K562 (cell line): ENCODE data around the gene SLC7A4. TPM values are rescaled to one million over a fixed set of nuclear protein-coding genes. Genes with fewer than 3 reads are reported as not detected.
A peak's percentile ranks its signal among the peaks of the same experiment; 100 is the strongest.

ENCODE experiments used
- BRCA1 ChIP-seq, 2 experiments: fragments of 450-650 bp in 1 of 2; sonication (generic) in 1 of 2; formaldehyde crosslinking in 1 of 2; IDR thresholded peaks; 2 replicates each; pipeline versions ENCODE4 v1.5.0 to v1.6.1; 2017 to 2020; ENCODE audit warnings: mild to moderate bottlenecking in 1 of 2, missing genetic modification reagents in 1 of 2
- CBX8 ChIP-seq: fragments of 200-600 bp; sonication (generic); IDR thresholded peaks from 2 replicates; pipeline ENCODE4 v1.6.1; 2012; ENCODE audit warnings: borderline replicate concordance, mixed run types, low read depth, mild to moderate bottlenecking, moderate library complexity, mixed read lengths, low read length, control low read depth, inconsistent platforms; ENCODE audit not compliant: poor library complexity, severe bottlenecking; ENCODE audit errors: extremely low read depth
- DMBX1 ChIP-seq: fragments of 250-450 bp; sonication (Bioruptor Pico); IDR thresholded peaks from 2 replicates; pipeline ENCODE4 v1.8.0; 2022; ENCODE audit warnings: inconsistent platforms, mild to moderate bottlenecking, moderate library complexity, borderline replicate concordance
- HNRNPH1 ChIP-seq: fragments of 200-400 bp; formaldehyde crosslinking; optimal IDR thresholded peaks from 2 replicates; pipeline ENCODE3; 2017; ENCODE audit warnings: low read depth, mild to moderate bottlenecking, low read length, moderate library complexity
- L3MBTL2 ChIP-seq: fragments of 450-650 bp; IDR thresholded peaks from 2 replicates; pipeline ENCODE4 v1.6.1; 2016; ENCODE audit warnings: mild to moderate bottlenecking, moderate library complexity
- LEF1 ChIP-seq: fragments of 450-650 bp; IDR thresholded peaks from 2 replicates; pipeline ENCODE4 v1.6.1; 2016; ENCODE audit warnings: mild to moderate bottlenecking
- MCM2 ChIP-seq: fragments of 450-650 bp; IDR thresholded peaks from 2 replicates; pipeline ENCODE4 v1.6.1; 2017; ENCODE audit warnings: low read depth, mild to moderate bottlenecking
- MCM3 ChIP-seq: fragments of 450-650 bp; IDR thresholded peaks from 2 replicates; pipeline ENCODE4 v1.6.1; 2016
- NR4A1 ChIP-seq, 2 experiments: fragments of 250-450 bp in 1 of 2; fragments of 450-650 bp in 1 of 2; sonication (Bioruptor Pico) in 1 of 2; IDR thresholded peaks; 2 replicates each; pipeline versions ENCODE4 v1.4.0 to v1.6.1; 2016 to 2020; ENCODE audit warnings: mild to moderate bottlenecking in 2 of 2, missing compliant biosample characterization in 1 of 2, missing genetic modification characterization in 1 of 2, moderate library complexity in 1 of 2
- RCOR1 ChIP-seq, 2 experiments: IDR thresholded peaks; 2 replicates each; pipeline ENCODE4 v1.6.1; 2012; ENCODE audit warnings: low read depth in 2 of 2, low read length in 2 of 2, borderline replicate concordance in 1 of 2, improper control_type of control experiment in 1 of 2
- SAFB ChIP-seq: fragments of 200-400 bp; formaldehyde crosslinking; IDR thresholded peaks from 2 replicates; pipeline ENCODE4 v1.6.1; 2017; ENCODE audit warnings: low read depth, low read length, borderline replicate concordance
- SIN3A ChIP-seq, 2 experiments: fragments of 150-350 bp in 1 of 2; IDR thresholded peaks; 2 replicates each; pipeline ENCODE4 v1.6.1; 2011 to 2016; ENCODE audit warnings: borderline replicate concordance in 2 of 2, low read depth in 2 of 2, low read length in 2 of 2, mild to moderate bottlenecking in 2 of 2, moderate library complexity in 2 of 2; ENCODE audit not compliant: control insufficient read depth in 1 of 2
- SMARCA4 ChIP-seq: fragments of 450-650 bp; IDR thresholded peaks from 2 replicates; pipeline ENCODE4 v1.6.1; 2016
- TAF1 ChIP-seq: IDR thresholded peaks from 2 replicates; pipeline ENCODE4 v1.6.1; 2011; ENCODE audit warnings: mild to moderate bottlenecking, low read length, moderate library complexity; ENCODE audit not compliant: insufficient read depth, control insufficient read depth, severe bottlenecking; ENCODE audit errors: extremely low read depth
- ZNF124 ChIP-seq: sonication (generic); formaldehyde crosslinking; IDR thresholded peaks from 2 replicates; pipeline ENCODE4 v1.8.1; 2022; ENCODE audit warnings: missing genetic modification reagents
- ZNF311 ChIP-seq: fragments of 250-450 bp; sonication (Bioruptor Pico); IDR thresholded peaks from 2 replicates; pipeline ENCODE4 v1.4.0; 2020; ENCODE audit warnings: mild to moderate bottlenecking, moderate library complexity
- ZNF384 ChIP-seq: IDR thresholded peaks from 2 replicates; pipeline ENCODE4 v1.6.1; 2012; ENCODE audit warnings: low read depth, low read length, improper control_type of control experiment
- ZNF561 ChIP-seq: fragments of 450-650 bp; formaldehyde crosslinking; conservative IDR thresholded peaks from 2 replicates; pipeline ENCODE4 v1.4.0; 2020; ENCODE audit warnings: mild to moderate bottlenecking, moderate library complexity
- polyA plus RNA-seq, 8 experiments: library from polyadenylated mRNA; depleted of rRNA in 4 of 8; stranded (reverse) in 5 of 8; unstranded in 3 of 8; fragments of >200 nt; fragmentation: Nextera tagmentation in 2 of 8; fragmentation: Illumina TruSeq in 1 of 8; extraction: Ambion mirVana in 2 of 8; extraction: Trizol in 1 of 8; gene quantifications; 2 replicates each; pipeline versions ENCODE4 v1.2.1 to v1.2.3, GENCODE V29; 2011 to 2014; ENCODE audit warnings: inconsistent platforms in 1 of 8, missing spikeins in 1 of 8
- total RNA-seq, 7 experiments: library from RNA; depleted of rRNA in 6 of 7; stranded (reverse); fragments of >200 nt in 6 of 7; fragmentation: Illumina TruSeq in 2 of 7; extraction: Trizol in 2 of 7; gene quantifications; 2 replicates each; pipeline versions ENCODE4 v1.2.1 to v1.2.3, GENCODE V29; 2011 to 2021; ENCODE audit warnings: low replicate concordance in 1 of 7
- TF ChIP-seq, protein P1 (sequence below): fragments of 250-450 bp; sonication (Bioruptor Pico); IDR thresholded peaks from 2 replicates; pipeline ENCODE4 v1.9.0; 2021; ENCODE audit warnings: mild to moderate bottlenecking, inconsistent platforms
- TF ChIP-seq, protein P2 (sequence below): sonication (generic); formaldehyde crosslinking; IDR thresholded peaks from 2 replicates; pipeline ENCODE4 v1.4.0; 2020; ENCODE audit warnings: mild to moderate bottlenecking, missing genetic modification reagents

Gene SLC7A4
- total and polyA plus RNA-seq, 9 of the 15 experiments (the other 6 are each of a cell fraction or from before 2014, with no cell fraction given) = not detected

DNA sequence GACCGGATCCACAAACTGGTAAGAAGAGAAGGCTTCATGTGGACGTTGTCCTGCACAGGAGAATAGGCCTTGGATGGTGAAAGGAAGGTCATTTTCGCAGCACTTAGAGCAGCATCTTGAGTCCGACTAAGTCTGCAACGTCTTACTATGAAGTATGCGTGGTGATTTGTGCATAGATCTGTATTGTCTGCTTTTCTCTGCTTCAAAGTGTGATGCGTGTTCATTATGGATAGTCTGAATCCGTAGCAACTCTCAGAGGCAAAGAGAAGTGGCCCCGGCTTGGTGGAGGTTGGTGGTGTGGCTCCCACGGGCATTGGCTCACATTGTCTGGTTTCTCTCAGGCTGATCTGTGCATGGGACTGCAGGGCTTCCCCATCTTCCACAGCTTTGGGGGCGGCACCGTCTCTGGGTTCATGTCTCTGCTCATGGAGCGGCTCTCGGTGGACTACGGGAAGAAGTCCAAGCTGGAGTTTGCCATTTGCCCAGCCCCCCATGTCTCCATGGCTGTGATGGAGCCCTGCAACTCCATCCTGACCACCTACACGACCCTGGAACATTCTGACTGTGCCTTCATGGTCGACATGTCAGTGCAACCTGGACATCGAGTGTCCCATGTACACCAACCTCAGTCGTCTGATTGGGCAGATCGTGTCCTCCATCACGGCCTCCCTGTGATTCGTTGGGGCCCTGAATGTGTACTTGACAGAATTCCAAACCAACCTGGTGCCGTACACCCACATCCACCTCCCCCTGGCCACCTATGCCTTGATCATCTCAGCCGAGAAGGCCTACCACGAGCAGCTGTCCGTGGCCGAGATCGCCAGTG, 34.9 kb upstream of the SLC7A4 start (continued):
- TF ChIP-seq MCM2 (no peak), HNRNPH1 (no peak), SIN3A (IDR thresholded peaks at IDR 0.05; ENCODE audit: borderline replicate concordance in 2 of 2, control insufficient read depth in 1 of 2, low read depth in 2 of 2, low read length in 2 of 2) (no peak), RCOR1 (IDR thresholded peaks at IDR 0.05; ENCODE audit: borderline replicate concordance in 1 of 2, low read depth in 2 of 2, low read length in 2 of 2) (no peak), ZNF384 (no peak), ZNF311 (CRISPR knock-in tag) (no peak), NR4A1 (CRISPR knock-in tag; IDR thresholded peaks at IDR 0.05) (no peak), NR4A1 (tag; IDR thresholded peaks at IDR 0.05) (no peak), L3MBTL2 (no peak), BRCA1 (IDR thresholded peaks at IDR 0.05) (no peak), BRCA1 (CRISPR knock-in tag; IDR thresholded peaks at IDR 0.05) (no peak), SAFB (no peak), CBX8 (no peak), TAF1 (no peak), LEF1 (no peak), DMBX1 (CRISPR knock-in tag) (no peak), ZNF124 (CRISPR knock-in tag) (0 out of 2 replicates have a peak, but pooled peaks have one; percentile 61), MCM3 (peak; percentile 74; the same call in 1 of the 2 replicates), SMARCA4 (no peak), ZNF561 (no peak)
- TF ChIP-seq, protein P1, sequence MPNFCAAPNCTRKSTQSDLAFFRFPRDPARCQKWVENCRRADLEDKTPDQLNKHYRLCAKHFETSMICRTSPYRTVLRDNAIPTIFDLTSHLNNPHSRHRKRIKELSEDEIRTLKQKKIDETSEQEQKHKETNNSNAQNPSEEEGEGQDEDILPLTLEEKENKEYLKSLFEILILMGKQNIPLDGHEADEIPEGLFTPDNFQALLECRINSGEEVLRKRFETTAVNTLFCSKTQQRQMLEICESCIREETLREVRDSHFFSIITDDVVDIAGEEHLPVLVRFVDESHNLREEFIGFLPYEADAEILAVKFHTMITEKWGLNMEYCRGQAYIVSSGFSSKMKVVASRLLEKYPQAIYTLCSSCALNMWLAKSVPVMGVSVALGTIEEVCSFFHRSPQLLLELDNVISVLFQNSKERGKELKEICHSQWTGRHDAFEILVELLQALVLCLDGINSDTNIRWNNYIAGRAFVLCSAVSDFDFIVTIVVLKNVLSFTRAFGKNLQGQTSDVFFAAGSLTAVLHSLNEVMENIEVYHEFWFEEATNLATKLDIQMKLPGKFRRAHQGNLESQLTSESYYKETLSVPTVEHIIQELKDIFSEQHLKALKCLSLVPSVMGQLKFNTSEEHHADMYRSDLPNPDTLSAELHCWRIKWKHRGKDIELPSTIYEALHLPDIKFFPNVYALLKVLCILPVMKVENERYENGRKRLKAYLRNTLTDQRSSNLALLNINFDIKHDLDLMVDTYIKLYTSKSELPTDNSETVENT (CRISPR knock-in tag) = no peak
- TF ChIP-seq, protein P2, sequence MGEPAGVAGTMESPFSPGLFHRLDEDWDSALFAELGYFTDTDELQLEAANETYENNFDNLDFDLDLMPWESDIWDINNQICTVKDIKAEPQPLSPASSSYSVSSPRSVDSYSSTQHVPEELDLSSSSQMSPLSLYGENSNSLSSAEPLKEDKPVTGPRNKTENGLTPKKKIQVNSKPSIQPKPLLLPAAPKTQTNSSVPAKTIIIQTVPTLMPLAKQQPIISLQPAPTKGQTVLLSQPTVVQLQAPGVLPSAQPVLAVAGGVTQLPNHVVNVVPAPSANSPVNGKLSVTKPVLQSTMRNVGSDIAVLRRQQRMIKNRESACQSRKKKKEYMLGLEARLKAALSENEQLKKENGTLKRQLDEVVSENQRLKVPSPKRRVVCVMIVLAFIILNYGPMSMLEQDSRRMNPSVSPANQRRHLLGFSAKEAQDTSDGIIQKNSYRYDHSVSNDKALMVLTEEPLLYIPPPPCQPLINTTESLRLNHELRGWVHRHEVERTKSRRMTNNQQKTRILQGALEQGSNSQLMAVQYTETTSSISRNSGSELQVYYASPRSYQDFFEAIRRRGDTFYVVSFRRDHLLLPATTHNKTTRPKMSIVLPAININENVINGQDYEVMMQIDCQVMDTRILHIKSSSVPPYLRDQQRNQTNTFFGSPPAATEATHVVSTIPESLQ (CRISPR knock-in tag) = no peak
- TF ChIP-seq, all 486 proteins: peak for 9
